ENCODE results near the gene SCP2.
"Not testable (repeated sequence)": the region's sequence is repeated elsewhere in the genome, so short reads cannot be mapped to it uniquely, and the experiment has no call there.

The SCP2 gene

DNA sequence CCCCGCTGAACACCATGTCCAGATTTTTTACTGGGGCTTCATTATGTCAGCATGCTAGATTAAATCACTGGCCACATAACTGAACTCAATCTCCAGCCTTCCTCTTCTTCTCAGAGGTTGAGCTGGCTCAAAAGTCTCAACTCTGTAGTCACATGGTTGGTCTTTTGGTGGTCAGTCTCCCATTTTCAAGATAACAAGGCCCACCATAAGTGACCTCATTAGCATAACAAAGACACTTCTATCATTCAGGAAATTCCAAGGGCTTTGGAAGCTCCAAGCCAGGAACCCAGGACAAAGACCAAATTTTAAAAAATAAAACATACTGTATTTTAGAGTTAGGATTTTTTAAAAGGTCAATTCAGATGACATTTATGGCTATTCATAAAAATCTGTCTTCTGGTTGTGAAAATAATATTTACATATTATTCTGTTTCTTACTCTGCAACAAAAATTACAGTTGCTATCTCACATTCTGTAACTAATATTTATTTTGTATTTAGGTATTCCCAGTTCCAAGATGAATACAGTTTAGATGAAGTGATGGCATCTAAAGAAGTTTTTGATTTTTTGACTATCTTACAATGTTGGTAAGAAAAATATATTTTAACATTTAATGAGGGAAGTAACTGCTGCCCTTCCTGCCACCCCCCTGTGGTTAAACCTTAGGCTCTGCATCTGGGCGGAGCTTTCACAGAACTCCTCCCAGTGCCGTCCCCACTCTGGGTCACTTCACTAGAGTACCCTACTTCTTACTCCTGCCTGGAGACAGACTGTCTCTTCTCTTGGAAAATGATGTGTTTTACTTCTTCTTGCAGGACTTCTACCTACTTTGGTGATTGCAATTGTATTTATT is 49.3 kb downstream of the SCP2 start:
- DNase-seq = no peak

DNA sequence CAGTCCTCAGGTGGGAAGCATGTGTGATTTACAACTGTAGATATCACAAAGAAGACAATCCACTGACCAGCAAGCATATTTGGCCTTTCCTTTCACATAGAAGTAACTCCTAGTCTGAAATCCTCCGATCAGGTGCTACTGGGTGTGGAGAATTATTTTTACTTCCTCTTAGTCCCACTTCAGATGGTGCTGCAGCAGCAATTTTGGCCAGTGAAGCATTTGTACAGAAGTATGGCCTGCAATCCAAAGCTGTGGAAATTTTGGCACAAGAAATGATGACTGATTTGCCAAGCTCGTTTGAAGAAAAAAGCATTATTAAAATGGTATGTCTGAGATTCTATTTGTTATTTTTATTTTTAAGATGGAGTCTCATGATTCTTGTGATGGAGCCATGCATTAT is 51.0 kb downstream of the SCP2 start:
- no peak for DNase-seq

DNA sequence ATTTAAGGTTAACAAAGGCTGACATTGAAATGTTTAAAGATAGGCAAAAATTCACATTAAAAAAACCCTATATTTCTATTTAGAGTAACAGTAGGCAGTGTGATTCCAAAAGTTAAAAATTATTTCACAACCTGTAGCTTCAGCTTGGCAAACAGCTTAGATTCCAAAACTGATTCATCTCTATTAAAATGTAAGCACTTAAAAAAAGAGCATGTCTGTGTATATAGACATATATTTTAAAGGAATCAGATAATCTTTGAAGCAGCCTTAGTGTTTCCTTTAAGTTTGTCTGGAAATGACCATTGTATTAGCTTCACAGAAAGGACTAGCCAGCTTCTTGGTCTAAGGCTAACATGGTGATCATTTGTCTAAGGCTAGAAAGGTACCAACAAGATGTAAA is 65.7 kb downstream of the SCP2 start:
- DNase-seq = not testable (repeated sequence)

DNA sequence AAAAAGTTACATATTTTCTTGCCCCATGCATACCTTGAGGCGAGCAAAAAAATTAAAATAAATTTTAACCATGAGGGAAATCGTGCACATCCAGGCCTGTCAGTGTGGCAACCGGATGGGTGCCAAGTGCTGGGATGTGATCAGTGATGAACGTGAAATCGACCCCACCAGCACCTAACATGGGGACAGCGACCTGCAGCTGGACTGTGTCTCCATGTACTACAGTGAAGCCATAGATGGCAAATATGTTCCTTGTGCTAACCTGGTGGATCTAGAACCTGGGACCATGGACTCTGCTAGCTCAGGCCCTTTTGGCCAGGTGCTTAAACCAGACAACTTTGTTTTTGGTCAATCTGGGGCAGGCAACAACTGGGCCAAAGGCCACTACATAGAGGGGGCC is 67.6 kb downstream of the SCP2 start:
- no peak for DNase-seq

DNA sequence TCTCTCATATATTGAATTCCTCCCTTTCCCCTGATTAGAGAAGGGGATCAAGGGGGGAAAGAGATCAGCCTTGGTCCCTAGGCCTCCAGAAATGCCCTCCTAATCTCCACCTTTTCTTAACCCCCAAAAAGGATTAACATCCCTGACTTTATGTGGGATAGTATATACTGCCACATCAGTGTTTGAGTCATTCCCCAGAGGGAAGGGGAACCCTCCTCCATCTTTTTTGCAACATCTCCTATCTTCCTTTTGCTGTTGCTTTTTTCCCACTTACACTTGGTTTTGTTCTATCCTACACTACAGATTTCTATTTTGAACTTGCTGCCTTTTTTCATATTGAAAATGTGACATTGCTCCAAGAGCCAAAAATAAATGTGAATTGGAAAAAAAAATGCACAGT is 69.6 kb downstream of the SCP2 start:
- DNase-seq = no peak

DNA sequence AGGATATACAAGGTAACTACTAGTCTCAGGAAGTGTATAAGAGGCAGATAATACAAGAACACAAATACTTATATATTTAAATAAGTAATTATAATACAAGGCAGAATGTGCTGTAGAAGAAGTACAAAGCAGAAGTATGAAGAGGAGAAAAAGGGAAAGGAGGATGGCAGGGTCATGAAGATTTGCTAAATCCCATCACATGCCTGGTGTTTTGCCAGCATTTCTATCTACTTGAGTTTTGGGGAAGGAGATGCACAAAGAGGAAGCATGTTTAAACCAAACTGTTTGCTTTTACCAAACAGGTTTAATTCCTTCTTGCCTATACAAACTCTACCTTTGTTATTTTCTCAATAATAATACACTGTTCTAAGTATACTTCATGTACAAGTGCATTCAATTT is 74.1 kb downstream of the SCP2 start:
- no peak for DNase-seq

DNA sequence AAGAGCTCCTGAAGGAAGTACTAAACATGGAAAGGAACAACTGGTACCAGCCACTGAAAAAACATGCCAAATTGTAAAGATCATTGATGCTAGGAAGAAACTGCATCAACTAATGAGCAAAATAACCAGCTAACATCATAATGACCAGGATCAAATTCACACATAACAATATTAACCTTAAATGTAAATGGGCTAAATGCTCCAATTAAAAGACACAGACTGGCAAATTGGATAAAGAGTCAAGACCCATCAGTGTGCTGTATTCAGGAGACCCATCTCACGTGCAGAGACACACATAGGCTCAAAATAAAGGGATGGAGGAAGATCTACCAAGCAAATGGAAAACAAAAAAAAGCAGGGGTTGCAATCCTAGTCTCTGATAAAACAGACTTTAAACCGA is 79.5 kb downstream of the SCP2 start:
- not testable (repeated sequence) for DNase-seq

DNA sequence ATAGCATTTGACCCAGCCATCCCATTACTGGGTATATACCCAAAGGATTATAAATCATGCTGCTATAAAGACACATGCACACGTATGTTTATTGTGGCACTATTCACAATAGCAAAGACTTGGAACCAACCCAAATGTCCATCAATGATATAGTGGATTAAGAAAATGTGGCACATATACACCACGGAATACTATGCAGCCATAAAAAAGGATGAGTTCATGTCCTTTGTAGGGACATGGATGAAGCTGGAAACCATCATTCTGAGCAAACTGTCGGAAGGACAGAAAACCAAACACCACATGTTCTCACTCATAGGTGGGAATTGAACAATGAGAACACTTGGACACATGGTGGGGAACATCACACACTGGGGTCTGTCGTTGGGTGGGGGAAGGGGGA is 83.2 kb downstream of the SCP2 start:
- not testable (repeated sequence) for DNase-seq

DNA sequence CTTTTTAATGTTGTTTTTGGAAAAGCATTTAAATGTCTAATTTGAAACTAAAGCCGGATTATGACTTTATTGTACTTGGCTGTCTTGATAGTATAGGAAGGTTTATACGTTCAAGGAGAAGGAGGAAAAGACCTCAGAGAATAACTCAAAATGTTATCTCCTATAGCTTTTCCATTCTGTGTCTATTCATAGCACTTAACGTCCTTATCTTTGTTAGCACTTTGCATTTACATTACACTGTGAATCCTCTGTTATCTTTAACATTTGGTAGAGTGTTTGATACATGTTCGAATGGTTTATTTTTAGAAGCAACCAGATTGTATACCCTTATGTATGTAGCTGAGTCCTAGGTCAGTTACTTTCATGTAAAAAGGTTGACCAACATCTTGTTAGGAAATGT is 84.1 kb downstream of the SCP2 start:
- DNase-seq = no peak

DNA sequence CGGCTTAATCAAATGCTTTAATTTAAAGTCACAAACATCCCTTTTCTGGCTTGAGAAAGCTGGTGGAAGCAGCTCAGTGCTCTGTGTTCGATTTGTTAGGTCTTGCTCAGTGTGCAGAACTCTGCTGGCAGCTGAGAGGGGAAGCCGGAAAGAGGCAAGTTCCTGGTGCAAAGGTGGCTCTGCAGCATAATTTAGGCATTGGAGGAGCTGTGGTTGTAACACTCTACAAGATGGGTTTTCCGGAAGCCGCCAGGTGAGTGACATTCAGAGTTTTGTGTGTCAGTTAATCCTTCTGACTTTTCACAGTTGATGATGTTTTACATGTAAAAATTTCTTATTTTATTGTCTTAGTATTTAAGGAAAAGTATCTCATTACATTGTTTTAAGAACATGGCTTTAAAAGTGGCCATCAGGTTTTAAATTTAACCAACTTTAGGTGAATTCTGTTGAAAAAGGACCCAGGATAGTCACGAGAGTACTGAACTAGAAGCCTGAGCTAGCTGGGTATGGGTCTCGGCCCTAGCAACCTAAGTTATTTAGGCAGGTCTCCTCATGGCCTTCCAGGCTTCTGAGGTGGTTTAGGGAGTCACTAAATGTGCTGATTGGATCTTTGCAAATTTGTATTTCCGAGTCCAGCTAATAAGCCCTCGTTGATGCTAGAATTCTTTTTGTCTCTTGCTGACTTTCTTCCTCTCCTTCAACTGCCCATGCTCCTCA is 87.9 kb downstream of the SCP2 start:
- DNase-seq = peak; percentile 88

DNA sequence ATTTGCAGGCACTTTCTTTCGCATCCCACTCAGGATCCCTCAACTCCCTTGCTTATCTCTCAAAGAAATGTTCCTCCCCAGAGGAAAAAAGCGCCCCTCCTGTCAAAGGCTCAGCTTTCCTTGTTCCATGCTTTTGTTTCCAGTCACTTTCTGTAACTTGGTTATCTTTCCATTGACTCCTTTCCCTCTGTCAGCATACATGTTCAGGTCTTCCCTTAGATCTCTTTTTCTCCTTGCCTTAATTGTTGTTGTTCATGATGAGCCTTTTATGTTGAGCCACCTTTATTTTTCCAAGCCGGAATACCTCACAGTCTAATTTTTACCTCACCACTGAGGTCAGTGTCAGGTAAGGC is 88.4 kb downstream of the SCP2 start:
- no peak for DNase-seq

DNA sequence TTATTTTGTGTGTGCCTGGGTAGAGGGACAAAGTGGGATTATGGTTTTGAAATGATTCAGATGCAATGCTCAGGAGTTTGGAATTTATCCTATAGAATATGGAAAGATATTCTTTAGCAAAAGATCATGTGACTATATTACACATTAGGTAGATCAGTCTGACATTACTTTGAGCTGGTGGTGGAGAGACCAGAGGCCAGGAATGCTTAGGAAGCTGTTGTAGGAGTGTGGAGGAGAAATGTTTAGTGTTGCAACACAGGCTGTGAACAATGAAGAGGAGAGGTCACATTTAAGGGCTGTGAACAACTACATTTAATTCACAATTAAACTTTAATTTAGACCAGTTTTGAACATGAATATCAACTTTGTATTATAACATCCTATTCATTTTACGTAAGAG is 89.6 kb downstream of the SCP2 start:
- no peak for DNase-seq

DNA sequence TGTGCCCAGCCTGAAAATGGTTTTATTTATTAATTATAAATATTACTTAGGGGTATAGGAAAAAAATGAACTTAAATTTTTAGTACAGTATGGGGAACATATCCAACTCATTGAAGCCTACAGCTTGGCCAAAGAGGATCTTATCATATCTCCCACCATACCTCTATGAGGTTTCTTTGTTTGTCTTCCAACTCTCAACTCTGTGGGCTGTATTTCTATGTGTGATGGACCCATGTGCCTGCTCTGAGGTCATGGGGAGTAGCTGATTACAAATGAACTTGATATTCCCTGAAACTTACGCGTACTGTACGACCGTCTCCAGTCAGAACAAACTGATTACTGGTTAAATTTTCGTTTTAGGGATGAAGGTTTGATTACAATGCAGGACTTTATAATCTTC is 93.5 kb downstream of the SCP2 start:
- DNase-seq = no peak

DNA sequence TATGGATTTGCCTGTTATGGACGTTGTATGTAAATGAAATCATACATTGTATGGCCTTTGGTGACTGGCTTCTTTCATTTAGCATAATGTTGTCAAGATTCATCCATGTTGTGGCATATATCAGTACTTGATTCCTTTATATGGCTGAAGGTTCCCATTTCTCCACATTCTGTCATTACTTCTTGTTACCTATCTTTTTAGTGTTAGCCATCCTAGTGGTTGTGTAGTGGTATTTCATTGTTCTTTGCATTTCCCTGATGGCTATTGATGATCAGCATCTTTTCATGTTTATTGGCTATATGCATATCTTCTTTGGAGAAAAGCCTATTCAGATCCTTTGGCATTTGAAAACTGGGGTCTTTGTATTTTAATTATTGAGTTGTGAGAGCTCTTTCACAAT is 95.1 kb downstream of the SCP2 start:
- no peak for DNase-seq

DNA sequence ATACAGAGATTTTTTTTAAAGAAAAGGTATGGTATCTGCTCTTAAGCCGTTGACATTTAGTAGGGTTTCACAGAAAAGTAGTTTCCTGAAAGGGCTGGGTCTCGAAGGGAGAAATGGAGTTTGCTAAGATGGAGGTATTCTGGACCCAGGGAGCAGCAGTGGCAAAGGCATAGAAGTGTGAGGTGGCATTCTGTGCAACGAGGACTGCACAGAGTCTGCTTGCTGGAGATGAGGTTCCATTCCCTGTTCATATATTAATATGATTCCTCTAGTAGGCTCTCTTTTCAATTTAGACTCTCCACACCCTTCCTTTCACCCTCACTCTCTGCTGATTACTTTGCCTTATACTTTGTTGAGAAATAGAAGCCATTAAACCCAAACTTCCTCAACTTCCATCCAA is 96.5 kb downstream of the SCP2 start:
- no peak for DNase-seq

DNA sequence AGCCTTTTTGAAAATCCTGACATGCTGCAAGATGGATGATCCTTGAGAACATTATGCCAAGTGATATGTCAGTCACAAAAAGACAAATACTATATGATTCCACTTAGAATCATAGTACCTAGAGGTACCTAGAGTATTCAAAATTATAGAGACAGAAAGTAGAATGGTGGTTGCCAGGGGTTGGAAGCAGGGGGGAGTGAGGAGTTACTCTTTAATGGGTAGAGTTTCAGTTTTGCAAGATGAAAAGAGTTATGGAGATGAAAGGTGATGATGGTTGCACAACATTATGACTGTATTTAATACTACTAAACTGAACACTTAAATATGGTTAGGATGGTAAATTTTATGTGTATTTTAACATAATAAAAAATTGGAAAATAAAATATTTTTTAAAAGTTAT is 97.0 kb downstream of the SCP2 start:
- no peak for DNase-seq

DNA sequence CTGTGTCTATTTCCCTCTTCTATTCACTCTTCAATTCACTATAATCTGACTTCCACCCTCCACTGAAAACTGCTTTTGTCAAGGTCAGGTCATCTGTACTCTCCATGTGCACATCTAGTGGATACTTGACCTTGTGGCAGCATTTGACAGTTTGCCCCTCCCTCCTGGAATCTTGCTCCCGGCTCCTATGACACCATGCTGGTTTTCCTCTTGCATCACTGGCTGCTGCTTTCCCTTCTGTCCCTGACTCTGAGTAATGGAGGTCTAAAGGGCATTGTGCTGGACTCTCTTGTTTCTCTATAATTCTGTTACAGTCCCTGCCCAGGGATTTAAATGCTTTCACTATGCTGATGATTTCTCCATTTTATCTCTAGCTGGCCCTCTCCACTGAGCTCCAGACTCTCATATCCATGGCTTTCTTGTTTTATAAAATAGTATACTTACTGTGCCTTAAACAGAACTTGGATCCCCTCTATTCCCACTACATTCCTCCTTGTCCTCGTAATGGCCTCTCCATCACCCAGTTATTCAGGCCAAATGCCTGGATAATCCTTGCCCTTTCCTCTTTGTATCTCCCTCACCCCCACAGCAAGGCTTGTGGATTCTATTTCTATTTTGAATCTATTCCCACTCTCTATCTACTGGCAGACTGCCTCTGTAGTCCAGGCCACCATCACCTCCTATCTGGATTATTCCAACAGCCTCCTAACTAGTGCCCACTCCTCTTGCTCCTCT is 98.1 kb downstream of the SCP2 start:
- DNase-seq = no peak

DNA sequence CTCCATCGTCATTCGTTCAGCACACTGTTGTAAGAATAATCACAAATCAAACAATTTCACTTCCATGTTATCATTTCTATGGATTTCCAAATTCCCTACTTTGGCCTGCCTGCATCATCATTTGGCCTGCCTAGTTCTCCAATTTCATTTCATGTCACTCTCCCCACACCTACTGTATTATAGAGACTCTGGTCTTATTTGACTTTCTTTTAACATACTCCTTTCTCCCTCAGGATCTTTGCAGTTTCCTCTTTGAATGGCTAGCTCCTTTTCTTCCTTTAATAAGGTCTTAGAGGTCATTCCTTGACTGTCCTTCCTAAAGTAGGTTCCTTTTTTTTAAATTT is 98.7 kb downstream of the SCP2 start:
- DNase-seq = no peak

DNA sequence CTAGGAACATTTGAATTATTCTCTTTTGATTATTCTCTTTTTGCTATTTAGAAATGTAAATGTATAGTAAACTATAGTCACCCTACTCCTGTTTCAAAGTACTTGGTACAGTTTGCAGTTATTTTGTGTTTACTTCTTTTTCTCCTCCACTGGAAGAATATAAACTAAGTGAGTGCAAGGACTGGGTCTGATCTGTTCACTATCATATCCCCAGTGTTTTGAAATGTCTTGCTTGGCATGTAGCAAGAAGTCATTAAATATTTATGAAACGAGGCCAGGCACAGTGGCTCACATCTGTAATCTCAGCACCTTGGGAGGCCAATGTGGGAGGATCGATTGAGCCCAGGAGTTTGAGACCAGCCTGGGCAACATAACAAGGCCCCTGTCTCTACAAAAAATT is 99.2 kb downstream of the SCP2 start:
- DNase-seq = no peak

DNA sequence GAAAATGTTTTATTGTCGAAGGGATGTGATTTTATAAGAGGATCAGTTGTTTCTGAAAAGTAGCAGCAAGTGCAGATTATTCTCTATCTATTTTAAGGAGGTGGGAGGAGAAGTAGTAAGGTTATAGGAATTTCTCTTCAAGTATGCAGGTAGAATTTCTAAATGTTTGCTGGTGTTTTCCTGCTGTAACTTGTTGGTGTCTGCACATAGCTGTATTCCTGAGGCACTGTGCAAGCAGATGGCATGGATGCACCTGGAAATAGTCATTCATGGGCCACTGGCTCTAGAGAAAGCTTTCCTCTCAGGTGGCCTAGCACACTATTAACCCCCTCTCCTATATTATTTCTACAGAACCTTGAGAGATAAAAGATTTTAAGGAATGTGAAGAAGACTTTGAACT is 104.7 kb downstream of the SCP2 start:
- DNase-seq = no peak

DNA sequence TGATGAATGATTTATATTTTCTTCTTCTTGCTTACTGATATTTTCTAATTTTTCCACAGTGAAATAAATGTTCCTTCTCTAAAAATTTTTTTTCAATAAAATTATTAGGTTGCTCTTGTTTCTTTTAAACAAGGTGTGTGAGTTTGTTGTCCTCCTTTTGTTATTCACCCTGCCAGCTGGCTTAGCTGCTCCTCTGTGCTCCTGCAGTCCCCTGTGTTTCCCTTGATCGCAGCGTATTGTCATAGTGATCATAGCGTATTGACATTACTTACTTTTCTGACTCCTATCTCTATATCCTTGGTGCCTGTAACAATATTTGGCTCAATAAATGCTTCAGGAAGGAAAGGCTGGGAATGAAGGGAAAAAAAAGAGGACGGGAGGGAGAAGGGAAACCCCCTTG is 110.1 kb downstream of the SCP2 start:
- no peak for DNase-seq

DNA sequence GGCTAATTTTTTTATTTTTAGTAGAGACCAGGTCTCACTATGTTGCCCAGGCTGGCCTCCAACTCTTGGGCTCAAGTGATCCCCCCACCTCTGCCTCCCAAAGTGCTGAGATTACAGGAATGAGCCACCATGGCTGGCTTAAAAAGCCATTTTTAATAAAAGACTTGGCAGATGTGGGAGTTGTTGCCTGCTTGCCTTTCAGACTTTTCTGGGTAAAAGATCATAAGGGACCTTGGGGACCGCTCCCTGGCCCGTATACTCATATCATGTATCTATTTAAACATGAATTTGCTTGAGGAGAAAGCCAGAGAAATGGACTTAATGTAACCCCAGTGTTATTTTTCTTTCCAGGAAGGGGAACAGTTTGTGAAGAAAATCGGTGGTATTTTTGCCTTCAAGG is 111.5 kb downstream of the SCP2 start:
- no peak for DNase-seq

DNA sequence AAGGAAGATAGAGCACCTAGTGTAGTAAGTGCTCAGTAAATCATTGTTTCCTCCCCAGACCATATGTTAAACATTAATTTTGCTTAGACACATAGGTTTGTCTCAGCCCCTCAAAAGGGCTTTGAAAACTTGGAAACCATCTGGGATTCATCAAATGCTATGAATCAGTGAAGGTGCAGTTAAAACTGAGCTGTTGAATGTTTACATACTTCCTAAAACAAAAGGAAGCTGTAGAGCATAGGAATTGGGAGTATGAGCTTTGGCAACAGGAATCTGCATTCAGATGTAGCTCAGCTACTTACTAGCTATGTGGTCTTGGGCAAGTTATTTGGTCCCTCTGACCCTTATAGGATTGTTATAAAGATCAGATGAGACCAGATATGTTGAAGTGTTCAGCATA is 116.2 kb downstream of the SCP2 start:
- no peak for DNase-seq

DNA sequence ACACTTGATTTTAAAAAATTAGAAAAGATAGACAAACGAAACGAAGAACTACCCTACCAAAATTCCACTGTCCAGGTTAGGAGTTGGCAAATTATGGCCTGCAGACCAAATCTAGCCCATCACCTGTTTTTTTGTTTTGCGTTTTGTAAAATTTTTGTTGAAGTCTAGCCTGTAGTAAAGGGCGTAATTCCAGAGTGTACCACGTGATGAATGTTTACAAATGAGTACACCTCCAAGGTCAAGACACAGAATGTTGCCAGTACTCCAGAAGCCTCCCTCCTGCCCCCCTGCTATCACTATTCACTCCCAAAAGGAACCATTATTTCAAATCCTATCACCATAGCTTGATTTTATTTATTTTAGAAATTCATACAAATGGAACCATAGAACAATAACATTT is 117.8 kb downstream of the SCP2 start:
- DNase-seq = no peak

Measured in COR-L47 (cell line).